Memory B cell (primary cell): ENCODE results near the gene TESK1.
"Not testable (repeated sequence)": the region's sequence is repeated elsewhere in the genome, so short reads cannot be mapped to it uniquely, and the experiment has no call there.

Source experiments
- ATAC-seq: fragments of 150-1000 bp; cut with Tn5 transposase; 2 replicates; pipeline ENCODE4 v1.10.0; 2021; ENCODE audit warnings: low read depth, mild to moderate bottlenecking, moderate library complexity
- DNase-seq, 2 donors: peaks; one replicate each; pipeline ENCODE4 v3.0.0; 2022; ENCODE audit warnings: low spot score in 2 of 2
- H3K27ac Mint-ChIP-seq: one replicate; pipeline ENCODE4 v1.8.0; 2022; ENCODE audit warnings: mild to moderate bottlenecking, moderate library complexity, mixed read lengths
- H3K27me3 Mint-ChIP-seq: one replicate; pipeline ENCODE4 v1.8.0; 2022; ENCODE audit warnings: mixed read lengths
- H3K36me3 Mint-ChIP-seq: one replicate; pipeline ENCODE4 v1.8.0; 2022; ENCODE audit warnings: mild to moderate bottlenecking, mixed read lengths
- H3K4me1 Mint-ChIP-seq: one replicate; pipeline ENCODE4 v1.8.0; 2022; ENCODE audit warnings: mixed read lengths
- H3K4me3 Mint-ChIP-seq: one replicate; pipeline ENCODE4 v1.8.0; 2022; ENCODE audit warnings: mild to moderate bottlenecking, moderate library complexity, mixed read lengths
- H3K9me3 Mint-ChIP-seq: one replicate; pipeline ENCODE4 v1.8.0; 2022; ENCODE audit warnings: mixed read lengths

The TESK1 gene

GRCh38 chr9:35599763-35600604 is 5.1 kb upstream of the TESK1 start:
- H3K27me3 Mint-ChIP-seq, result no peaks in the 10 kb centered on the region
- no peak overlapping the region for H3K27ac Mint-ChIP-seq
- no peak for ATAC-seq
- no peak for DNase-seq
- H3K9me3 Mint-ChIP-seq, result no peaks in the 10 kb centered on the region
- H3K4me1 Mint-ChIP-seq, result peaks cover 12% of the 10 kb centered on the region
- peaks cover 9% of the 10 kb centered on the region for H3K36me3 Mint-ChIP-seq
- no peak overlapping the region for H3K4me3 Mint-ChIP-seq

GRCh38 chr9:35603506-35603985 is 1.5 kb upstream of the TESK1 start:
- Mint-ChIP-seq H3K36me3 (peaks cover 6% of the 10 kb centered on the region), H3K4me1 (peaks cover 27% of the 10 kb centered on the region), H3K27ac (peak overlapping the region; percentile 96), H3K4me3 (peak overlapping the region; percentile 95), H3K27me3 (no peaks in the 10 kb centered on the region), H3K9me3 (no peaks in the 10 kb centered on the region)
- ATAC-seq (no peak), DNase-seq (no peak)

DNA sequence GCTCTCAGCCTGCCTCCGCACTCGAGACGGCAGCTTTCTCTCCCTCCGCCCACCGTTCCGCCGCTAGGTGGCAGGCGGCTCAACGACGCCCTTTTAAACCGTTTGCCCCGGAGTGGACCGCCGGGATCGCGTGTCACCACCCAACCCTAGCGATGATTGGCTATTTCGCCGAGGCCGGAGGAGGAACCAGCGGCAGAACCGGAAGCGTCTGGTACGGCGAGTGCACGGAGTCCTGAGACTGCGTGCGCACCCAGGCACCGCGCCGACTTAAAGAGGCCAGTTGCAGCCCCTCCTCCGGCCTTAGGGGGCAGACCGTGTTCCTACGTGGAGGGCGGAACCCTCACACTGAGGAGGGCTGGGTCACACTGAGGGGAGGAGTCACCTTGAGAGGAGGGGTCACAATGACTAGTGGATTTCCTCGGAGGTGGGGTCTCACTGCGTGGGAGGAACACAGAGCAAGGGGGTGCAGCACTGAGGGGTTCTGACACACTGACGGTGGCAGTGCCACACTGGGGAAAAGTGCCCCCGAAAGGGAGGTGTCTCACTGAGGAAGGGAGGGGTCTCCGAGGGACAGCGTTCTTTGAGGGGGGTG is 980 bp upstream of the TESK1 start:
- Mint-ChIP-seq H3K27me3 (no peaks in the 10 kb centered on the region), H3K4me1 (peaks cover 27% of the 10 kb centered on the region), H3K36me3 (peaks cover 8% of the 10 kb centered on the region), H3K27ac (peak overlapping the region; percentile 96), H3K4me3 (peak overlapping the region; percentile 95), H3K9me3 (no peaks in the 10 kb centered on the region)
- DNase-seq, result peak; percentile 94 to 99
- ATAC-seq, result peak; percentile 81

DNA sequence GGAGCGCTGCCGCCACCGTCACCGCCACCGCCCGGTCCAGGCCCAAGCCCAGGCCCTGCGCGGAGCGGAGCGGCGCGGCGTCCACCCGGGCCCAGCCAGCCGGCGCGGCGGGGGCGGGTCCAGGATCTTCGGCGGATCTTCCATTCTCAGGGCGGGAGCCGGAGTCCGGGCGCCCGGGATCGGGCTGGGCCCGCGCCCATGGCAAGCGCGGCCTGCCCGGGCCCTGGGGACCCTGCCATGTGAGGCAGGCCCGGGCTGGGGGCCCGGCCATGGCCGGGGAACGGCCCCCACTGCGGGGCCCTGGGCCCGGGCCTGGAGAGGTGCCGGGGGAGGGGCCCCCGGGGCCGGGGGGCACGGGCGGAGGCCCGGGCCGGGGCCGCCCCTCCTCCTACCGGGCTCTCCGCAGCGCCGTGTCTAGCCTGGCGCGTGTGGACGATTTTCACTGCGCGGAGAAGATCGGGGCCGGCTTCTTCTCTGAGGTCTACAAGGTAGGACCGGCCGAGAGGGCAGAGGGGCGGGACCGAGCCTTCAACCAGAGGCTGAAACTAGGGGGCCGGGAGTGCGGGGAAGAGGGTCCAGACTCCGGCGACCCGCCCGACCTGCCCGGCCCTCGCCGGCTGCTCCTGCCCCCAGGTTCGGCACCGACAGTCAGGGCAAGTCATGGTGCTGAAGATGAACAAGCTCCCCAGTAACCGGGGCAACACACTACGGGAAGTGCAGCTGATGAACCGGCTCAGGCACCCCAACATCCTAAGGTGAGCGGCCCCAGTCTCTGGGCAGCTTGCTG is 482 bp downstream of the TESK1 start:
- H3K27me3 Mint-ChIP-seq, result no peaks in the 10 kb centered on the region
- DNase-seq (peak in 1 of 2 donors; percentile 44), ATAC-seq (peak; percentile 1)
- H3K36me3 Mint-ChIP-seq, result peaks cover 10% of the 10 kb centered on the region
- H3K27ac Mint-ChIP-seq, result peak overlapping the region; percentile 62
- H3K4me3 Mint-ChIP-seq, result peak overlapping the region; percentile 83
- H3K9me3 Mint-ChIP-seq, result no peaks in the 10 kb centered on the region
- H3K4me1 Mint-ChIP-seq, result peaks cover 25% of the 10 kb centered on the region

DNA sequence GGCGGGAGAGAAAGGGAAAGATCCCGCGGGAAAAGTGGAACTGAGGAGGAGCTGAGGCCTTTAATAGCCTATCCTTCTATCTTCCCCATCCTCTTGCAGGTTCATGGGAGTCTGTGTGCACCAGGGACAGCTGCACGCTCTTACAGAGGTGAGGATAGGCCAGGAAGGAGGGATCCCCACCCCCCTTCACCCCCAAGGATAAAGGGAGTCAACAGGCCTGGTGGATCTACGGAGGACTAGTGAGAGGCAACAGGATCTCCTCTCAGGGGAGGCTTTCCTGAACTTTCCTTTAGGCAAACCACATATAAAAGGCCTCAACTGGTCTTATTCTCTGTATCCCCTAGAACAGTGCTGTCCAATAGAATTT is 1.1 kb downstream of the TESK1 start:
- H3K27ac Mint-ChIP-seq, result peak overlapping the region; percentile 62
- H3K27me3 Mint-ChIP-seq, result no peaks in the 10 kb centered on the region
- peaks cover 10% of the 10 kb centered on the region for H3K36me3 Mint-ChIP-seq
- no peaks in the 10 kb centered on the region for H3K9me3 Mint-ChIP-seq
- ATAC-seq (no peak), DNase-seq (no peak)
- peak overlapping the region; percentile 83 for H3K4me3 Mint-ChIP-seq
- peaks cover 25% of the 10 kb centered on the region for H3K4me1 Mint-ChIP-seq

DNA sequence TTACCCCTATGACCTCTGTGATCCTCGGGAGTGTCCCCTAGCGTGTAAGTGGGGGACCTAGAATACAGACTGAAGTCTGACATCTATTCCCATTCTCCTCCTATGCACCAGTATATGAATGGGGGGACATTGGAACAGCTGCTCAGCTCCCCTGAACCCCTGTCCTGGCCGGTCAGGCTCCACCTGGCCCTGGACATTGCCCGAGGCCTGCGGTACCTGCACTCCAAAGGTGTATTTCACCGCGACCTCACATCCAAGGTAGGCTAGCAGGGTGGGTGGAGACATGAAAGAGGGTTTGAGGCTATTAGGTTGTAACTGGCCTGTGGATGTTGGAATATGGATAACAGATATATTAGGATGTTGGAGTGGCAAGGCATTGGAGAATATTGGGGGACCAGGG is 1.7 kb downstream of the TESK1 start:
- ATAC-seq (no peak), DNase-seq (no peak)
- Mint-ChIP-seq H3K27ac (peak overlapping the region; percentile 25), H3K27me3 (no peaks in the 10 kb centered on the region), H3K36me3 (peaks cover 15% of the 10 kb centered on the region), H3K4me3 (no peak overlapping the region), H3K4me1 (peaks cover 30% of the 10 kb centered on the region), H3K9me3 (no peaks in the 10 kb centered on the region)

- Mint-ChIP-seq H3K4me1 (peaks cover 35% of the 10 kb centered on the region), H3K36me3 (peaks cover 20% of the 10 kb centered on the region), H3K9me3 (no peaks in the 10 kb centered on the region), H3K4me3 (no peak overlapping the region), H3K27ac (no peak overlapping the region), H3K27me3 (no peaks in the 10 kb centered on the region)
- no peak for ATAC-seq
- no peak for DNase-seq
Measured at GRCh38 chr9:35608221-35608620, 3.2 kb downstream of the TESK1 start.

GRCh38 chr9:35609001-35609819 is 4.1 kb downstream of the TESK1 start:
- no peak for ATAC-seq
- H3K36me3 Mint-ChIP-seq, result peaks cover 26% of the 10 kb centered on the region
- no peak overlapping the region for H3K4me3 Mint-ChIP-seq
- DNase-seq, result no peak
- no peaks in the 10 kb centered on the region for H3K9me3 Mint-ChIP-seq
- peaks cover 34% of the 10 kb centered on the region for H3K4me1 Mint-ChIP-seq
- no peak overlapping the region for H3K27ac Mint-ChIP-seq
- H3K27me3 Mint-ChIP-seq, result no peaks in the 10 kb centered on the region

- no peaks in the 10 kb centered on the region for H3K9me3 Mint-ChIP-seq
- H3K36me3 Mint-ChIP-seq, result peaks cover 30% of the 10 kb centered on the region
- peaks cover 37% of the 10 kb centered on the region for H3K4me1 Mint-ChIP-seq
- no peak overlapping the region for H3K27ac Mint-ChIP-seq
- ATAC-seq (no peak), DNase-seq (no peak)
- H3K4me3 Mint-ChIP-seq, result no peak overlapping the region
- H3K27me3 Mint-ChIP-seq, result no peaks in the 10 kb centered on the region
Measured at GRCh38 chr9:35609820-35610163, 4.7 kb downstream of the TESK1 start.

- Mint-ChIP-seq H3K4me3 (no peak overlapping the region), H3K27ac (peak overlapping the region; percentile 46), H3K36me3 (peaks cover 37% of the 10 kb centered on the region), H3K4me1 (peaks cover 43% of the 10 kb centered on the region), H3K9me3 (no peaks in the 10 kb centered on the region), H3K27me3 (no peaks in the 10 kb centered on the region)
- ATAC-seq (peak; percentile 97), DNase-seq (peak in 1 of 2 donors; percentile 44)
Measured at GRCh38 chr9:35611230-35611797, 6.3 kb downstream of the TESK1 start.

DNA sequence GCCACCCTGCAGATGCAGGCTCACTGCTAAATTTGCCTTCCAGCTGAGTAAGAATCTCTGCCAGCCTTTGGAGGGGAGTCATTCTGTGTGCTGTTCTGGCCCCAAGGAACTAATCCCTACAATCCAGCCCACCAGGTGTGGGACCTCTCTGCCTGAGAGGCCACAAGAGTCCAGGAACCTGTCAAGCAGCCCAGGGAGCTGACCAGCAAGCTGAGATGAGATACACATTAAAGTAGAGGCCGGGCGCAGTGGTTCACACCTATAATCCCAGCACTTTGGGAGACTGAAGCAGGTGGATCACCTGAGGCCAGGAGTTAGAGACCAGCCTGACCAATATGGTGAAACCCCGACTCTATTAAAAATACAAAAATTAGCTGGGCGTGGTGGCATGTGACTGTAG is 7.0 kb downstream of the TESK1 start:
- H3K4me3 Mint-ChIP-seq, H3K27me3 Mint-ChIP-seq, H3K9me3 Mint-ChIP-seq, DNase-seq, ATAC-seq: not testable (repeated sequence)
- peaks cover 43% of the 10 kb centered on the region for H3K4me1 Mint-ChIP-seq
- peak overlapping the region; percentile 46 for H3K27ac Mint-ChIP-seq
- peaks cover 37% of the 10 kb centered on the region for H3K36me3 Mint-ChIP-seq

GRCh38 chr9:35612843-35613242 is 7.8 kb downstream of the TESK1 start:
- no peak for DNase-seq
- no peaks in the 10 kb centered on the region for H3K27me3 Mint-ChIP-seq
- no peak for ATAC-seq
- peaks cover 46% of the 10 kb centered on the region for H3K4me1 Mint-ChIP-seq
- H3K4me3 Mint-ChIP-seq, result no peak overlapping the region
- no peak overlapping the region for H3K27ac Mint-ChIP-seq
- peaks cover 36% of the 10 kb centered on the region for H3K36me3 Mint-ChIP-seq
- no peaks in the 10 kb centered on the region for H3K9me3 Mint-ChIP-seq

- Mint-ChIP-seq H3K27ac (peak overlapping the region; percentile 98), H3K4me1 (peaks cover 73% of the 10 kb centered on the region), H3K4me3 (peak overlapping the region; percentile 86), H3K27me3 (no peaks in the 10 kb centered on the region), H3K36me3 (peaks cover 31% of the 10 kb centered on the region), H3K9me3 (no peaks in the 10 kb centered on the region)
- no peak for ATAC-seq
- DNase-seq, result no peak
Measured at GRCh38 chr9:35615981-35616680, 11.1 kb downstream of the TESK1 start.
